ENCODE results near the gene MCMBP.

Gene MCMBP

GRCh38 chr10:119903946-119904666, 31.5 kb upstream of the MCMBP start:
- Histone ChIP-seq H3K9me2 (replicated peaks; ENCODE audit: low read depth, low read length) (no peaks in the 10 kb centered on the region), H3K9ac (ENCODE audit: low read depth, low read length, poor library complexity, severe bottlenecking) (no peak overlapping the region), H3F3A (ENCODE audit: low read depth) (no peaks in the 10 kb centered on the region), H3K4me1 (ENCODE audit: insufficient read depth, low read length, poor library complexity, severe bottlenecking) (peaks cover 15% of the 10 kb centered on the region), H3K79me2 (ENCODE audit: insufficient read depth, low read length) (peaks cover 33% of the 10 kb centered on the region), H2AFZ (ENCODE audit: low read length) (no peak overlapping the region), H4K20me1 (ENCODE audit: insufficient read depth, low read length, poor library complexity, severe bottlenecking) (peaks cover 25% of the 10 kb centered on the region), H3K27me3 (ENCODE audit: insufficient read depth, low read length, poor library complexity, severe bottlenecking) (no peaks in the 10 kb centered on the region), H3K4me2 (ENCODE audit: low read depth, low read length, poor library complexity, severe bottlenecking) (no peak overlapping the region), H3K36me3 (ENCODE audit: insufficient read depth, low read length) (peaks cover 52% of the 10 kb centered on the region; the same call in 1 of the 2 replicates), H3K4me3 (ENCODE audit: low read length, poor library complexity, severe bottlenecking) (no peak overlapping the region), H3K9me3 (ENCODE audit: insufficient read depth, low read depth, low read length) (no peaks in the 10 kb centered on the region)
- TF ChIP-seq EZH2phosphoT487 (IDR thresholded peaks at IDR 0.05; ENCODE audit: borderline replicate concordance) (no peak), CTCF (conservative IDR thresholded peaks at IDR 0.05; ENCODE audit: low read length) (no peak)

- no peaks in the 10 kb centered on the region for H3F3A ChIP-seq (ENCODE audit: low read depth)
- peaks cover 84% of the 10 kb centered on the region for H3K79me2 ChIP-seq (ENCODE audit: insufficient read depth, low read length)
- no peaks in the 10 kb centered on the region for H3K27me3 ChIP-seq (ENCODE audit: insufficient read depth, low read length, poor library complexity, severe bottlenecking)
- H3K36me3 ChIP-seq (ENCODE audit: insufficient read depth, low read length), result peaks cover 20% of the 10 kb centered on the region; the same call in 1 of the 2 replicates
- TF ChIP-seq EZH2phosphoT487 (IDR thresholded peaks at IDR 0.05; ENCODE audit: borderline replicate concordance) (no peak), CTCF (conservative IDR thresholded peaks at IDR 0.05; ENCODE audit: low read length) (no peak)
- peaks cover 47% of the 10 kb centered on the region for H3K4me1 ChIP-seq (ENCODE audit: insufficient read depth, low read length, poor library complexity, severe bottlenecking)
- no peak overlapping the region for H2AFZ ChIP-seq (ENCODE audit: low read length)
- peak overlapping the region; percentile 3 for H3K9ac ChIP-seq (ENCODE audit: low read depth, low read length, poor library complexity, severe bottlenecking)
- H3K9me3 ChIP-seq (ENCODE audit: insufficient read depth, low read depth, low read length), result no peaks in the 10 kb centered on the region
- H3K4me2 ChIP-seq (ENCODE audit: low read depth, low read length, poor library complexity, severe bottlenecking), result peak overlapping the region; percentile 51
- peaks cover 66% of the 10 kb centered on the region for H4K20me1 ChIP-seq (ENCODE audit: insufficient read depth, low read length, poor library complexity, severe bottlenecking)
- no peaks in the 10 kb centered on the region for H3K9me2 ChIP-seq (replicated peaks; ENCODE audit: low read depth, low read length)
- H3K4me3 ChIP-seq (ENCODE audit: low read length, poor library complexity, severe bottlenecking), result peak overlapping the region; percentile 63
Measured at GRCh38 chr10:119898577-119898976, 25.9 kb upstream of the MCMBP start.

GRCh38 chr10:119896937-119897770, 24.5 kb upstream of the MCMBP start:
- Histone ChIP-seq H3K4me3 (ENCODE audit: low read length, poor library complexity, severe bottlenecking) (peak overlapping the region; percentile 26), H3K9ac (ENCODE audit: low read depth, low read length, poor library complexity, severe bottlenecking) (peak overlapping the region; percentile 29), H2AFZ (ENCODE audit: low read length) (no peak overlapping the region), H3K27me3 (ENCODE audit: insufficient read depth, low read length, poor library complexity, severe bottlenecking) (no peaks in the 10 kb centered on the region), H3K4me1 (ENCODE audit: insufficient read depth, low read length, poor library complexity, severe bottlenecking) (peaks cover 53% of the 10 kb centered on the region), H3K36me3 (ENCODE audit: insufficient read depth, low read length) (peaks cover 8% of the 10 kb centered on the region; the same call in 1 of the 2 replicates), H3F3A (ENCODE audit: low read depth) (no peaks in the 10 kb centered on the region), H3K79me2 (ENCODE audit: insufficient read depth, low read length) (peaks cover 91% of the 10 kb centered on the region), H4K20me1 (ENCODE audit: insufficient read depth, low read length, poor library complexity, severe bottlenecking) (peaks cover 62% of the 10 kb centered on the region), H3K9me2 (replicated peaks; ENCODE audit: low read depth, low read length) (no peaks in the 10 kb centered on the region), H3K4me2 (ENCODE audit: low read depth, low read length, poor library complexity, severe bottlenecking) (peak overlapping the region; percentile 99), H3K9me3 (ENCODE audit: insufficient read depth, low read depth, low read length) (no peaks in the 10 kb centered on the region)
- no peak for TF ChIP-seq EZH2phosphoT487 (IDR thresholded peaks at IDR 0.05; ENCODE audit: borderline replicate concordance)
- no peak for TF ChIP-seq CTCF (conservative IDR thresholded peaks at IDR 0.05; ENCODE audit: low read length)
